T-helper 1 cell treated with Interleukin-12 subunit alpha and Interleukin-12 subunit beta and Interleukin-4 antibody, amounts not matched to agents 30 ng/mL and 1 ng/mL, for 36 hours (primary cell): ENCODE measurements around the gene MATR3. TPM values are rescaled to one million over a fixed set of nuclear protein-coding genes. Genes with fewer than 3 reads are reported as not detected.

ENCODE experiments used
- intact Hi-C: fragments of 100-400 bp; cut with micrococcal nuclease; formaldehyde crosslinking; loops from one replicate; pipeline ENCODE4 v1.15.1; 2024
- total RNA-seq: library from RNA; stranded (reverse); gene quantifications from 2 replicates; pipeline ENCODE4 v1.2.3, GENCODE V29; 2022

The MATR3 gene
- total RNA-seq, 1 donor from 2014 or later, result 245 TPM

DNA sequence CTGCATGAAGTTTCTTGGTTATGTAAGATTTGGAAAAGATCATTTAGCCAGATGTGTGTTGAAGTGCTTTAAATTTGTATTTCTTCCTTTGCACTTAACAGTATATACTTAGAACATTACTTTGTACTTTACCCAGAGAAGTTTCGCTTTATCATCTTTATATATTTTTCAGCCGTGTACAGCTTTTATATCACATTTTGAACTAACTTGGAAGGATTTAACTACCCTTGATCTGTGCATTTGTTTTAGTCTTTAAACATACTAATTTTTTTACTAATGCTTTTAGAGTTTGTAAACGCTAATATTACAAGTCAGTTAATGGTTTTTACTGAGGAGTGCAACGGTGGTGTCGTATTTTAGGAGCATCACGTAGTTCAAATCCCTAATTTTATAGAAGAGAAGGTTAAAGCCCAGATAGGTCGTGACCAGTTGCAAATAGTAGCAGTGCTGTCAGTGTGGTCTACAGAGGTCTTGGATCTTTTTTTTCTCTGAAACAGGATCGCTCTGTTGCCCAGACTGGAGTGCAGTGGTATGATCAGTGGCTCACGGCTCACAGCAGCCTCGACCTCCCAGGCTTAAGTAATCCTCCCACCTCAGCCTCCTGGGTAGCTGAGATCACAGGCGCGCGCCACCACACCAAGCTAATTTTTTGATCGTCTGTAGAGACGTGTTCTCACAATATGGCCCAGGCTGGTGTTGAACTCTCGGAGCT, 2.0 kb downstream of the MATR3 start:
- intact Hi-C loops, result loop anchor here (1.0 to 10.0 kb wide), 4 partner anchors 11 to 1259 kb away; partner anchors contain the start of genes ANKHD1 and SRA1

DNA sequence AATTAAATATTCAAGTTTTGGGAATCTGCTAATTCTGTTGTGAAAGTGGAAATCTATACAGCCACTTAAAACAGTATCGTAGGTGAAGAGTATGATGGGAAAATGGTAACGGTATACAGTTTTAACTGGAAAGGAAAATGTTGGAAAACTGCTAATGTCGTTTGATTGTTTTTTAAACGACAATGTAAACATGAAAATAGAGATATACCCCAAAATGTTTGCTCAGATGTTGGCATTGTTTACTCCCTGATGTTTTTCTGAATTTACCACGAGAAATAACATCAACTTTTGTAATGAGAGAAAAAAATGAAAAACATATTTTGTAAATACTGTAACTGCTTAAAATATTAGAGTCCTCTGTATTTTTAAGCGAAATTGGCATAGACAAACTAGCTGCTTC, 2.7 kb downstream of the MATR3 start:
- intact Hi-C loops, result loop anchor here (10.0 kb wide), 2 partner anchors 1109 to 1259 kb away; partner anchors contain the start of genes ANKHD1 and SRA1

DNA sequence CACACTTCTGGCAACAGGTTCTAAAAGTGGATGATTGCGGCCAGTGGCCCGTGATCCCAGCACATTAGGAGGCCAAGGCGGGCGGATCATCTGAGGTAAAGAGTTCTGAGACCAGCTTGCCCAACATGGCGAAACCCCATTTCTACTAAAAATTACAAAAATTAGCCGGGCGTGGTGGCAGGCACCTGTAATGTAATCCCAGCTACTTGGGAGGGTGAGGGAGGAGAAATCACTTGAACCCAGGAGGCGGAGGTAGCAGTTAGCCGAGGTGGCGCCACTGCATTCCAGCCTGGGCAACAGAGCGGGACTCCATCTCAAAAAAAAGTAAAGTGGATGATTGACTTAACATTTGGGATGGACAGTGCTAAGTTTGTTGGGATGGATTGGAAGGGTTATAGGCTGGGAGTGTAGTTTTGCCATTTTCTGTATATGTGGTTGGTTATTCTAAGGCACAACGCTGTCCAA, 3.4 kb downstream of the MATR3 start:
- intact Hi-C loops, result loop anchor here (10.0 kb wide), 2 partner anchors 1108 to 1258 kb away; partner anchors contain the start of genes ANKHD1 and SRA1

DNA sequence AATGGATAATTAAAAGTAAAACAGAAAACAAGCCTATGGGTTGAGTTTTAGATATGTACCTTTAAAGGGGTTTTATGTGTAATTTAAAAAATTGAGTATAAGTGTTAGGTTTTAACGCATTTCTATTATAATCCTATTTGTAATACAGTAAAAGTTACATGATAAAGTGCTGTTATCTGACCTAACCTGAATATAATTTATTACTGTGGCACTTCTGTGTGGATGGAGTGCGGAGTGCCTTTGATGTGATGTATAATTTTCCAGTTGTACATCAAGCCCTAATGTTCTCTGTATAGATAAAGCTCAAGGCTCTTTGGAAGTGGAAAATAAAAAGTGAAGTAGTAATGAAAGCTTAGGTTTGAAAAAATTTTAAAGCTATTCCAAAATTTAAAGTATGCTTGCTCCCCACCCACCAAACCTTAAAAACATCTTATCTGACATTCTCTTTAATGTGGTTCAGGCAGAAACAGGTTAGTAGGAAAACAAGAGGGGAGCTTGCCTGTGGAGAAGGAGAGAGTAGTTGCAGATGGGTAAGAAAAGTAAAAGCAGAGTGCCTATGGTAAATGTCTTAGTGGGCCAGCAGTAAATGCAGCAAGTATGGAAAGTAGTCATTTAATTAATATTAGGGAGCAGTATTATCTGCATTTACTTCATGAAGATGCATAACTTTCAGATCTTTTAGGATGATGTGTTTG, 4.0 kb downstream of the MATR3 start:
- intact Hi-C loops, result loop anchor here (10.0 kb wide), 2 partner anchors 1107 to 1257 kb away; partner anchors contain the start of genes ANKHD1 and SRA1

DNA sequence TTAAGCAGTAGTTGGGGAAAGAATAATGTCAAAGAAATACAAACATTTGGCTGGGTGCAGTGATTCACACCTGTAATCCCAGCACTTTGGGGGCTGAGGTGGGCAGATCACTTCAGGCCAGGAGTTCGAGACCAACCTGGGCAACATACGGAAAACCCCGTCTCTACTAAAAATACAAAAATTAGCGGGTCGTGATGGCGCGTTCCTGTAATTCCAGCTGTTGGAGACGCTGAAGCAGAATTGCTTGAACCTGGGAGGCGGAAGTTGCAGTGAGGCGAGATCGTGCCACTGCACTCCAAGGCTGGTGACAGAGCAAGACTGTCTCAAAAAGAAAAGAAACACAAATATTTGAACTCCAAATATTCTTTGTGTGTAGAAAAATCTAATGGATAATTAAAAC, 4.7 kb downstream of the MATR3 start:
- intact Hi-C loops, result loop anchor here (10.0 kb wide), 2 partner anchors 1107 to 1257 kb away; partner anchors contain the start of genes ANKHD1 and SRA1

DNA sequence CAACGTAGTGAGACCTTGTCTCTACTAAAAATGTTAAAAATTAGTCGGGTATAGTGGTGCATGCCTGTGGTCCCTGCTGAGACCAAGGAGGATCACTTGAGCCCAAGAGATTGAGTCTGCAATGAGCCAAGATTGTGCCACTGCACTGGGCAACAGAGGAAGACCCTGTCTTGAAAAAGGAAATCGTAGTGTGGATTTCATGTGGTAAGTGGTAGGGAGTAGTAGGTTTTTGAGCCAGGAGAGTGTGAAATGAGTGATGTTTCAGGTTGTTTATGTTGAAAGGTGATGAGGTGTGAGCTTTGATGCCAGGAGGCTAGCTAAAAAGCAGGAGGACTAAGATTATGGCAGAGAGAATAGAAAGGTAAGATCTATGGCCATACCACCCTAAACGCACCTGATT, 5.9 kb downstream of the MATR3 start:
- intact Hi-C loops, result loop anchor here (10.0 kb wide), 2 partner anchors 1105 to 1255 kb away; partner anchors contain the start of genes ANKHD1 and SRA1

DNA sequence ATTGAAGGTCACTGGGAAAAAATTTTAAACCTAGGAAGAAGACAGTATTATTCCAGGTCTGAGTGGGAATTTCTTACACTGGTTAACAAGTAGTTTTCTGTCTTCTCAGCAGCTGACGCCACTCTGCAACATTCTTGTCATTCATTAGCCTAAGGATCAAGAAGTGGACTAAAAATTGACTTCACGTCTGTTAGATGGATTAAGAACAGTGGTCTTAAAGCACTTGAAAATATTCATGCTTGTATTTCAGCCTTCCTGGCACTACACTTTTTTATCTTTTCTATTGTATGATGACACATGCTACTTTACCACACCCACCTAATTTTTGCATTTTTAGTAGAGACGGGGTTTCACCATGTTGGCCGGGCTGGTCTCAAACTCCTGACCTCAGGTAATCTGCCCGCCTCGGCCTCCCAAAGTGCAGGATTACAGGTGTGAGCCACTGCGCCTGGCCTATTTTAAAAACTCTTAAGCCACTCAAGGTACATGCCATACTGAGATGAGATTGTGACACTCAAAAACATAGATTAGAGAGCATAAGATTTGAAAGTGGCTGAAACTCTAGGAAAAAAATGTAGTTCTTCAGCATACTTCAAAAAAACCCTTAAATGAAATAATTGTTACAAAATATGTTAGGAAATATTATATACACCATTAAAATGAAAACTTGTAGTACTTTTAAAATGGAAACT, 8.4 kb downstream of the MATR3 start:
- intact Hi-C loops, result no loop called here

DNA sequence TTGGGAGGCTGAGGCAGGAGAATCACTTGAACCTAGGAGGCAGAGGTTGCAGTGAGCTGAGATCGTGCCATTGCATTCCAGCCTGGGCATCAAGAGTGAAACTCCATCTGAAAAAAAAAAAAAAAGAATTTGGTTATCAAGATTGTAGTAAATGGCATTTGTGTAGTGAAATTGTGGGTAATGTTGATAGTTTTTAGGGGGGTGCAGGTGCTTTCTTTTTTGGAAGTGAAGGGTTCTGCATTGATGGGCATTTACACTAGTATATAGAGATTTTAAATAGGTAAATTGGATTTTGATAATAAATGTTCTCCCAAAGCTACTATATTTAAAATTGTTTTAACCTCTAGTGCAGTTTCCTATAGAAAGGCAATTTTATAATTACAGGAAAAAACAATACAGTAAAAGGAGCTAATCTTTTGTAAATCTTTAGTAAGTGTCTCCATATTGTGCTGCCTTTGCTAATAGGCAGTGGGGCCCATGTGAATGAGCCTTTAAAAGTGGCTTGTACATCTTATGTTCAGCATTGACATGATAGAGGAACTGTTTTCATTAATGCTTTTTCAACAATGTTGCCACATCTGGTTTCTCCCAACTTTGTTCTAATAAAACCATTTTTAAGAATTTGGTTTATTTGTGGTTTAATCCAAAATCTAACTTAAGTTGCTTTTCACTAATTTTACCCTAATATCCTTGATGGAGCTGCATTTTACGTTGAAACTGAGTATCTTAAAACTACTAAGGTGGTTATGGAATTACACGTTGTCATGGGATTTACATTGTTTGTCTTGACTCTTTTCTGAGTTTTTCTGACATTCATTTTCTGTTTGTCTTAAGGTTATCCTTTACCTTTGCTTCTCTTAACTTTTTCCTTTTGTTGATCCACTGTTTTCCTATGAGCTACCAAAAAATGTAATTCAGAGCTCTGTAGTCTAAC, 11.1 kb downstream of the MATR3 start:
- intact Hi-C loops, result no loop called here

DNA sequence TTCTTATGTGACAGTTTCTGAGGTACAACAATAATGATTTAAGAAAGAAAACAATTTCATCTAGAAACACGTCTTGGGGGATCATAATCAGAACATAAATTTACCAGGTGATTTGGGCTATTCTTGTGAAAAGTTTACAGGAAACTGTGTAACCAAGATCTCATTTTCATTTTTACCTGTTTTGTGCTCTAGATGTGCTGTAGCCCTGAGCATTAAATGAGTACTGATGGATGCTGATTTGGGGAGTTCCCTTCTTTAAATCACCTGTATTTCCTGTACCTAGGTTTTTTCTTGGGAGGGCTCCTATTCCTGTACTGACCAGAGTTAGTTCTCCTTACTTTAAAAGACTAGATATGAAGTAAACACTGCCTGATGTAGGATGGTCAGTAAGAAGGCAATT, 12.7 kb downstream of the MATR3 start:
- intact Hi-C loops, result loop anchor here (1.0 kb wide), 2 partner anchors 8 to 11 kb away; no protein-coding TSS in a partner anchor

DNA sequence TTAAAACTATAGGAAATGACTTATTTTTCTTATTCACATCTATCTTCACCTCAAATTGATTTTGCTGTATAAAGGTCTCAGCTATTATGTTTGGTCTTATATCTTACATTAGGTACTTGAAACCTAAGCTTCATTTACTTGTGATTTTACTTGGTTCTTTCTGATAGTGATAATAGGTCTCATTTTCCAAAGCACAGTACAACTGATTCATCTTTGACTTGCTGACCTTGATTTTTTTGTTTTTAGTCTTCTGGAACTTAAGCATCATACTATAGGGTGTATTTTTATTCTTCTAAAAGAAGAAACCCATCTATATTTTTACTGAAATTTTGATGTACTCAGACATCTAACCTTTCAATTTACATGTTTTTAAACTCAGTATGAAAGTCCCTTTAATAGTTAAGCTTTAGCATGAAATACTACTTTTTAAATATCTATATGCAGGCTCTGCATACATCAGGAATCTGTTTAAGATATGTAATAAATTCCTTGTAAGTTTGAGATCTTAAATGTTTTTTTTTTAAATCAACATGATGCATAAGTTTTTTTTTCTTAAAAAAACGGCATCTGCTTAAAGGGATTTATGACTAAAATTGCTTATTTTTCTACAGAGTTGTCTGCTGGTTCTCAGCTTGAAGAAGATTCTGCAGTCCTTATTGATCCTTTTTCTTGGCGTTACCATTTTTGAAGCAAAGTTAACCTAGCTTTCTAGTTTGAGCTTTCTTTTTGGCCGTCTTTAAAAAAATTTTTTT, 13.3 kb downstream of the MATR3 start:
- intact Hi-C loops, result loop anchor here (1.0 kb wide), 2 partner anchors 7 to 12 kb away; no protein-coding TSS in a partner anchor

DNA sequence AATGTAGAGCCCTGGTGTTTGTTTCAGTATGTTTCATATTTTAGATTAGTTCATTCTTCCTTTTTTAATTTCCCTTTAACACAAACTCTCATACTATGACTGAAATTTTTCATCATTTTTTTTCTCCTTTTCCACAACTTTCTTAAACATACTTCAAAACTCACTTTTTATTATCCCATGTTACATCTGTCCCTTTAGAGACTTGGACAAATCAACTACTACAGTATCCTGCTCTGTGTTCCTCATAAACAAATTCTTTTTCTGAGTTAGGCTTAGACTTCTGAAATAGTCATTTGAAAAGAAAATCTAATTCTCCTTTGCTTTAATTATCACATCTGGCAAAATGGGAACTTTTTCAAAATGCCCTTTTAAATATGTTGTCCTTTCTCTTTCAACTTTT, 15.3 kb downstream of the MATR3 start:
- intact Hi-C loops, result no loop called here

DNA sequence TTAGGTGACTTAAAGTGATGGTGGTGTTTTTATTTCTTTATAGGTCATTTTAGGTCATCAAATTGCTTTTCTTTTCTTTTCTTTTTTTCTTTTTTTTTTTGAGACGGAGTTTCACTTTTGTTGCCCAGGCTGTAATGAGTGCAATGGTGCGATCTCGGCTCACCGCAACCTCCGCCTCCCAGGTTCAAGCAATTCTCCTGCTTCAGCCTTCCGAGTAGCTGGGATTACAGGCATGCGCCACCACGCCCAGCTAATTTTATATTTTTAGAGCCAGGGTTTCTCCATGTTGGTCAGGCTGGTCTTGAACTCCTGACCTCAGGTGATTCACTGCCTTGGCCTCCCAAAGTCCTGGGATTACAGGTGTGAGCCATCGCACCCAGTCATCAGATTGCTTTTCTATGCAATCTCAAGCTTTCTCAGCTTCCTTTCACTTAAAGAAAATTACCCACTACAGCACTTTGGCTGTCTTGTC, 17.2 kb downstream of the MATR3 start:
- intact Hi-C loops, result loop anchor here (2.0 kb wide), 1 partner anchor 16 kb away; no protein-coding TSS in a partner anchor

DNA sequence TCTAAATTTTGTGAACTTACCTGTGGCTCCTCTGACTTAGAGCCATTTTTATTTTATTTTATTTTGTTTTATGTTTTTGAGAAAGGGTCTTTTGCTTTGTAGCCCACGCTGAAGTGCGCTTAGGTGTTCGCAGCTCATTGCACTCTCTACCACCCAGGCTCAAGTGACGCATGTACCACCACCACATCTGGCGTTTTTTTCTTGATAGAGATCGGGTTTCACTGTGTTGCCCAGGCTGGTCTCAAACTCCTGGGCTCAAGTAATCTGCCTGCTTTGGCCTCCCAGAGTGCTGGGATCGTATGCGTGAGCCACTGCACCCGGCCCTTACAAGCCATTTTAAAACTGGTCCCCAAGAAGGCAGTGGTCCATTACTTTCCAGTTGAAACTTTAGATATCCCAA, 18.5 kb downstream of the MATR3 start:
- intact Hi-C loops, result no loop called here

DNA sequence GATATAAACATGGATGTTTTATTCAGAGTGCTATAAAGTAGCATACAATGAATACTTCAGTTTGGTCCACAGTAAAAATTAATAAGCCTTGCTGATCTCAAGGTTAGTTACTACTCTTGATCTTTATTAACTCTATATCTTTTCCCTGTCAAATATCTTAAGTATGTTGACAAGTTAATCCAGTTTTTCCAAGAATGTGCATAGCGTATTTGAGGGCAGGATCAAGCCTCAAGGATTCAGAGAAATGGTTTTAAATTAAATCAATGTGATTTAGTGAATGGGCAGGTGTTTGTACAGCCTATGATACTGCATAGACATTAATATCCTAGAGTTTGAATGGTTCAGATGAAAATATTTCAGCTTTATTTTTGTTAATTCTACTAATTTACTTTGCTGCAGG, 20.7 kb downstream of the MATR3 start:
- intact Hi-C loops, result loop anchor here (1.0 kb wide), 1 partner anchor 8 kb away; no protein-coding TSS in a partner anchor

DNA sequence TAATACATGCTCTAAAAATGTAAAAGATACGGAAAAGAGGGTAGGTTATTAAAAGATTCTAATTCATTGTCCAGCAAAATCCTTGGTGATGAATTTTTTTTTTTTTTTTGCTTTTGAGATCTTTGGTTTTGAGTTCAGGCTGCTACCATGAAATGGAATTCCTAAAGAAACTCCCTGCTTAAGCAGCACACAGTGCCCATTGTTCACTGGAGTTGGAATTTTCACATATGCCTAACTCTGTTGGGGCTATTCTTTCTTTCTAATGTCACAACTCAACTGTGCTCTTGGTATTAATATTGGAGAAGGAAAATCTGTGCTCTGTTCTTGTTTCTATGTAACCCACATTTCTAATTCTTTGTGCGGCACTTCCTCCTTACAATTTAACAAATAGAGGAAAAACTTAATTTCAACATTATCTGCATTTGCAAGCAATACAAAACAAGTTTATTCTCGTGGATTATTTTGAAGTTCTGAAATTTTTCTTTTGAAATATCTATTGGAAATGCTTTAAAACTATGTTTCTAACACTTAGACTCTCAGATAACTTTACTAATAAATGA, 21.6 kb downstream of the MATR3 start:
- intact Hi-C loops, result no loop called here

DNA sequence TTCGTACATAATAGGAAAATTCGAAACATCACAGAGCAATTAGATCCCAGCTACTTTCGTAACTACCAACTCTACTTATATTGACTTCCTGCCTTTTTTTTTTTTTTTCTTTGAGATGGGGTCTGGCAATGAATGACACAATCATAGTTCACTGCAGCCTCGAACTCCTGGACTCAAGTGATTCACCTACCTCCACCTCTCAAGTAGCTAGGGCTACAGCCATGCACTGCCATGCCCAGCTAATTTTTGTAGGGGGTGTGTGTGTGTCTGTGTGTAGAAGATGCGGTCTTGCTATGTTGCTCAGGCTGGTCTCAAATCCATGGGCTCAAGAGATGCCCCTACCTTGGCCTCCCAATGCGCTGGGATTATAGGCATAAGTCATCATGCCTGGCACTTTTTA, 42.3 kb downstream of the MATR3 start:
- intact Hi-C loops, result no loop called here

DNA sequence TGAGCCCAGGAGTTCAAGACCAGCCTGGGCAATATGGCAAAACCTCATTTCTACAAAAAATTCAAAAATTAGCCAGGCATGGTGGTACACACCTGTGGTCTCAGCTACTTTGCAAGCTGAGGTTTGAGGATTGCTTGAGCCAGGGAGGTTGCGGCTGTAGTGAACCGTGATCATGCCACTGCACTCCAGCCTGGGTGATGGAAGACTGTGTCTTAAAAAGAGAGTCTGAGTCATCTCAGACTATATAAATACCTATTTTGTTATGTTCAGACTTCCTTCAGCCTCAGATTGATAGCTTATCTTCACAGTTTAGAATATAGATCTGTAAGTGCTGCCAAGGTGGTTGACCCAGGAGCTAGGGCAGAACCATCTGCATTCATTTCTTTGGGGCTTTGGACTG, 46.5 kb downstream of the MATR3 start:
- intact Hi-C loops, result loop anchor here (2.0 to 10.0 kb wide), 3 partner anchors 797 to 1222 kb away; partner anchors contain the start of genes APBB3, CDC25C, ETF1 and FAM53C

DNA sequence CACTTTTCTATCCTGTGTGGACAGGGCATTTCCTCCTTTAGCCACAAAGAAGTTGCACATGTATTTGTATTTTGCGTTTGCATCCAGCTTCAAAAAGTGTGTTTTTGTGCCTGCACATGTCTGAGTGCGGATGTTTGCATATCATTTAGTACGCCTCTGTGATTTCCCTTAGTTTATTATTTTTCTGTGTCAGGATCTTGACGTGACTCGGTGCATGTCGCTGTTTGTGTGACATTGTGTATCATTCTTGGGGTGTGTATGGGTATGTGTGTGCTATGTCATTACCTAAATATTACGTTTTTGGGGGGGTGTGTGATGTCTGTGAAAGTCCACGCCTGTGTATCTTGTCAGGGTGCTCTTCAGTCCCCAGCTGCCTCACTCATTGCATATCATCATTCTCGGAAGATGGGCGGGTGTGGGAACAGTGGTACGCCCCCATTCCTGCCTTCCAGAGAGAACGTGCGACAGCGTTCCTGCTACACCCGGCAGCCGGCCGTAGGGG, 47.7 kb downstream of the MATR3 start:
- intact Hi-C loops, result loop anchor here (1.0 to 10.0 kb wide), 11 partner anchors 48 to 1221 kb away; partner anchors contain the start of genes APBB3, BRD8, CDC25C and ETF1
